HEK293 (cell line): ENCODE measurements around the gene PRC1.
A peak's percentile ranks its signal among the peaks of the same experiment; 100 is the strongest.

ENCODE experiments used
- BCL11A ChIP-seq: fragments of 450-650 bp; formaldehyde crosslinking; IDR thresholded peaks from 2 replicates; pipeline ENCODE4 v1.5.1; 2016; ENCODE audit warnings: low read depth, missing biosample characterization, missing genetic modification characterization
- CTCF ChIP-seq: fragments of 450-650 bp; formaldehyde crosslinking; IDR thresholded peaks from 2 replicates; pipeline ENCODE4 v1.5.1; 2016; ENCODE audit warnings: missing biosample characterization, missing genetic modification characterization
- HOXA7 ChIP-seq: sonication (generic); formaldehyde crosslinking; IDR thresholded peaks from 2 replicates; pipeline ENCODE4 v1.8.1; 2022; ENCODE audit warnings: missing genetic modification reagents, borderline replicate concordance
- MZF1 ChIP-seq: fragments of 450-650 bp; formaldehyde crosslinking; IDR thresholded peaks from 2 replicates; pipeline ENCODE4 v1.5.1; 2017; ENCODE audit warnings: missing biosample characterization, missing genetic modification characterization, borderline replicate concordance
- PRDM10 ChIP-seq: fragments of 450-650 bp; formaldehyde crosslinking; IDR thresholded peaks from 2 replicates; pipeline ENCODE4 v1.5.1; 2016; ENCODE audit warnings: missing biosample characterization, missing genetic modification characterization
- RBAK ChIP-seq: fragments of 450-650 bp; formaldehyde crosslinking; IDR thresholded peaks from 2 replicates; pipeline ENCODE4 v1.5.1; 2016; ENCODE audit warnings: missing biosample characterization, missing genetic modification characterization
- REST ChIP-seq: fragments of 450-650 bp; formaldehyde crosslinking; IDR thresholded peaks from 2 replicates; pipeline ENCODE4 v1.5.1; 2016; ENCODE audit warnings: missing biosample characterization, missing genetic modification characterization
- YY1 ChIP-seq: fragments of 450-650 bp; formaldehyde crosslinking; IDR thresholded peaks from 2 replicates; pipeline ENCODE4 v1.5.1; 2018; ENCODE audit warnings: missing biosample characterization, missing genetic modification characterization
- ZBTB20 ChIP-seq: fragments of 450-650 bp; formaldehyde crosslinking; IDR thresholded peaks from 2 replicates; pipeline ENCODE4 v1.5.1; 2016; ENCODE audit warnings: missing biosample characterization, missing genetic modification characterization
- ZBTB49 ChIP-seq: fragments of 450-650 bp; formaldehyde crosslinking; IDR thresholded peaks from 2 replicates; pipeline ENCODE4 v1.5.1; 2016; ENCODE audit warnings: missing biosample characterization, missing genetic modification characterization, low read depth
- ZNF274 ChIP-seq, 2 experiments: fragments of 200-500 bp in 1 of 2; fragments of 450-650 bp in 1 of 2; sonication (Bioruptor generic) in 1 of 2; formaldehyde crosslinking in 1 of 2; IDR thresholded peaks; 2 replicates each; pipeline versions ENCODE4 v1.5.1 to v1.6.1; 2014 to 2016; ENCODE audit warnings: borderline replicate concordance in 1 of 2, inconsistent platforms in 1 of 2, low read length in 1 of 2, missing biosample characterization in 1 of 2, missing genetic modification characterization in 1 of 2
- ZNF501 ChIP-seq: fragments of 450-650 bp; formaldehyde crosslinking; IDR thresholded peaks from 2 replicates; pipeline ENCODE4 v1.5.1; 2016; ENCODE audit warnings: missing biosample characterization, missing genetic modification characterization
- ZNF76 ChIP-seq: fragments of 450-650 bp; formaldehyde crosslinking; IDR thresholded peaks from 2 replicates; pipeline ENCODE4; 2016; ENCODE audit warnings: low read depth, missing biosample characterization, missing genetic modification characterization, borderline replicate concordance
- ZXDB ChIP-seq: fragments of 450-650 bp; formaldehyde crosslinking; IDR thresholded peaks from 2 replicates; pipeline ENCODE4 v1.5.1; 2016; ENCODE audit warnings: missing biosample characterization, missing genetic modification characterization

- TF ChIP-seq CTCF (tag by site-specific recombination): peak; percentile 96
- TF ChIP-seq ZXDB (tag by site-specific recombination): peak; percentile 99
- TF ChIP-seq PRDM10: peak; percentile 90
- no peak for TF ChIP-seq HOXA7
- no peak for TF ChIP-seq ZNF274 (IDR thresholded peaks at IDR 0.05; ENCODE audit: low read length)
- TF ChIP-seq ZNF274 (tag by site-specific recombination; IDR thresholded peaks at IDR 0.05; ENCODE audit: borderline replicate concordance): no peak
- TF ChIP-seq BCL11A (tag by site-specific recombination): no peak
- TF ChIP-seq ZBTB20 (tag by site-specific recombination): peak; percentile 89
- peak; percentile 91 for TF ChIP-seq ZNF501 (tag by site-specific recombination)
- TF ChIP-seq REST: no peak
- peak; percentile 51; the same call in 1 of the 2 replicates for TF ChIP-seq ZNF76
- 0 out of 2 replicates have a peak, but pooled peaks have one; percentile 53 for TF ChIP-seq YY1 (tag by site-specific recombination)
- no peak for TF ChIP-seq RBAK (tag by site-specific recombination)
- no peak for TF ChIP-seq MZF1 (tag by site-specific recombination)
- TF ChIP-seq ZBTB49 (tag by site-specific recombination): no peak
Observed at GRCh38 chr15:90931828-90932659, 62.3 kb downstream of the PRC1 start, which contains the start of gene HDDC3.
